Activated CD4-positive, alpha-beta T cell treated with anti-CD3 and anti-CD28 coated beads for 36 hours (primary cell): ENCODE data around the gene FARP1. TPM values are rescaled to one million over a fixed set of nuclear protein-coding genes. Genes with fewer than 3 reads are reported as not detected.

ENCODE experiments used
- ATAC-seq: fragments of 200-7000 bp; cut with Tn5 transposase; one replicate; pipeline ENCODE4 v1.10.0; 2021; ENCODE audit warnings: mild to moderate bottlenecking, moderate library complexity
- CTCF ChIA-PET: fragments of 350-600 bp; sonication (Branson Sonifier 250); formaldehyde crosslinking; loops from one replicate; lab custom pipeline; 2021; ENCODE audit warnings: antibody characterized with exemption; lab: Charles Lee
- POLR2A ChIA-PET: fragments of 350-600 bp; sonication (Branson Sonifier 250); formaldehyde crosslinking; loops from one replicate; lab custom pipeline; 2021; ENCODE audit warnings: antibody characterized with exemption, inconsistent platforms; lab: Charles Lee
- DNase-seq: peaks from one replicate; pipeline ENCODE4 v3.0.0-alpha.2; 2020
- H3K27ac Mint-ChIP-seq: one replicate; pipeline ENCODE4 v1.8.0; 2021; ENCODE audit warnings: mixed read lengths
- H3K27me3 Mint-ChIP-seq: one replicate; pipeline ENCODE4 v1.8.0; 2021; ENCODE audit warnings: mixed read lengths
- H3K36me3 Mint-ChIP-seq: one replicate; pipeline ENCODE4 v1.8.0; 2021; ENCODE audit warnings: low read depth, mixed read lengths
- H3K4me1 Mint-ChIP-seq: one replicate; pipeline ENCODE4 v1.8.0; 2021; ENCODE audit warnings: mixed read lengths
- H3K4me3 Mint-ChIP-seq: one replicate; pipeline ENCODE4 v1.8.0; 2021; ENCODE audit warnings: mild to moderate bottlenecking, moderate library complexity, mixed read lengths
- H3K9me3 Mint-ChIP-seq: one replicate; pipeline ENCODE4 v1.8.0; 2021; ENCODE audit warnings: low read depth, mixed read lengths
- intact Hi-C, 2 experiments: fragments of 100-400 bp; cut with DNase I in 1 of 2; cut with micrococcal nuclease in 1 of 2; formaldehyde crosslinking; loops; one replicate each; pipeline versions ENCODE4 v1.14.2 to v1.15.1; 2022 to 2024; cut with DNase I, micrococcal nuclease
- total RNA-seq, 2 experiments: library from RNA; stranded (reverse); gene quantifications; one replicate each; pipeline ENCODE4 v1.2.3, GENCODE V29; 2021

The FARP1 gene
- total RNA-seq, 2 experiments from 2014 or later = 0.25 to 0.40 TPM

DNA sequence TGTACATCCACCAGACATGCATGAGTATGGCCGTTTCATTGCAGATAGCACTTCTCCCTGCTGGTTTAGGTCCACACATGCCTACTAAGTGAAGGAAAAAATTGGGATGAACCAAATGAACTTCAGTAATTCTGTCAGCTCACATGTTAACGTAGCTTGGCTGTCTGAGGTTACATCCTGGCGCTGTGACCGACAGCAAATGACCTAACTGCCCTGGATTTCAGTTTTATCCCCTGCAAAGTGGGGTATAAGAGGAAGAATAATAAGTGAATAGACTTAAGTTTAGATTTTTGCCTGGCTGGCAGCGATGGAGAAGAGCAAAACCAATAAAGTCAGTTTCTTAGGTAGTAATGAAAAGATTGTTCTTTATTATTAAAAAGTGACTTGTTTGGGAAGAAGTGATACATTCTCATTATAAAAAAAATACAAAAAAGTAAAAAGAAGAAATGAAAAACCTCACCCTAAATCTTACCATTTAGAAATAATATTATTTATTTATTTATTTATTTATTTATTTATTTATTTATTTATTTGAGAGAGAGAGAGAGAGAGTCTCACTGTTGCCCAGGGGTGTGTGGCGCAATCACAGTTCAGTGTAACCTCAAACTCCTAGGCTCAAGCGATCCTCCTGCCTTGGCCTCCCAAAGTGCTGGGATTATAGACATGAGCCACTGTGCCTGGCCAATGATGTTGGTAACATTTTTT is 38.4 kb downstream of the FARP1 start:
- Mint-ChIP-seq H3K9me3 (no peaks in the 10 kb centered on the region), H3K36me3 (no peaks in the 10 kb centered on the region), H3K4me3 (no peak overlapping the region), H3K4me1 (no peaks in the 10 kb centered on the region), H3K27me3 (no peaks in the 10 kb centered on the region), H3K27ac (no peak overlapping the region)
- DNase-seq (no peak), ATAC-seq (no peak)
- intact Hi-C loops = no loop called here
- POLR2A ChIA-PET = no interaction called here
- CTCF ChIA-PET = no interaction called here

DNA sequence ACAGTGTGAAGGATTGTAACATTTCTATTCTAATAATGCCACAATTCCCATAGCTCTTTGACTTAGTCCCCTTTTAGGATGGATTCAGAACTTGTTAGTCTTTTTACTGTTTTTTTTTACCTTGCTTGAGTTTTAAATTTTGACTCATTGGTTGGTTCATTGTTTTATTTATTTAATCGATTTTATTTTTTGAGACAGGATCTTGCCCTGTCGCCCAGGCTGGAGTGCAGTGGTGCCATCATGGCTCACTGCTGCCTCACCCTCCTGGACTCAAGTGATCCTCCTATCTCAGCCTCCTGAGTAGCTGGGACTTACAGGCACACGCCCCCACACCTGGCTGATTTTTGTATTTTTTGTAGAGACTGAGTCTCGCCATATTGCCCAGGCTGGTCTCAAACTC is 39.3 kb downstream of the FARP1 start:
- Mint-ChIP-seq H3K27ac (no peak overlapping the region), H3K36me3 (no peaks in the 10 kb centered on the region), H3K27me3 (no peaks in the 10 kb centered on the region), H3K9me3 (no peaks in the 10 kb centered on the region), H3K4me3 (no peak overlapping the region), H3K4me1 (no peaks in the 10 kb centered on the region)
- ATAC-seq (no peak), DNase-seq (no peak)
- ChIA-PET CTCF (no interaction called here), POLR2A (no interaction called here)
- intact Hi-C loops = no loop called here

- intact Hi-C loops = no loop called here
- POLR2A ChIA-PET = no interaction called here
- no peaks in the 10 kb centered on the region for H3K9me3 Mint-ChIP-seq
- no peaks in the 10 kb centered on the region for H3K4me1 Mint-ChIP-seq
- CTCF ChIA-PET = no interaction called here
- DNase-seq (no peak), ATAC-seq (no peak)
- no peak overlapping the region for H3K4me3 Mint-ChIP-seq
- H3K27me3 Mint-ChIP-seq = no peaks in the 10 kb centered on the region
- no peak overlapping the region for H3K27ac Mint-ChIP-seq
- no peaks in the 10 kb centered on the region for H3K36me3 Mint-ChIP-seq
Observed at GRCh38 chr13:98182589-98182988, 39.7 kb downstream of the FARP1 start.

GRCh38 chr13:98184792-98185191 is 41.9 kb downstream of the FARP1 start:
- CTCF ChIA-PET = no interaction called here
- POLR2A ChIA-PET = no interaction called here
- Mint-ChIP-seq H3K9me3 (no peaks in the 10 kb centered on the region), H3K36me3 (no peaks in the 10 kb centered on the region), H3K27ac (no peak overlapping the region), H3K4me1 (no peaks in the 10 kb centered on the region), H3K4me3 (no peak overlapping the region), H3K27me3 (no peaks in the 10 kb centered on the region)
- intact Hi-C loops = no loop called here
- DNase-seq = no peak
- ATAC-seq = no peak

DNA sequence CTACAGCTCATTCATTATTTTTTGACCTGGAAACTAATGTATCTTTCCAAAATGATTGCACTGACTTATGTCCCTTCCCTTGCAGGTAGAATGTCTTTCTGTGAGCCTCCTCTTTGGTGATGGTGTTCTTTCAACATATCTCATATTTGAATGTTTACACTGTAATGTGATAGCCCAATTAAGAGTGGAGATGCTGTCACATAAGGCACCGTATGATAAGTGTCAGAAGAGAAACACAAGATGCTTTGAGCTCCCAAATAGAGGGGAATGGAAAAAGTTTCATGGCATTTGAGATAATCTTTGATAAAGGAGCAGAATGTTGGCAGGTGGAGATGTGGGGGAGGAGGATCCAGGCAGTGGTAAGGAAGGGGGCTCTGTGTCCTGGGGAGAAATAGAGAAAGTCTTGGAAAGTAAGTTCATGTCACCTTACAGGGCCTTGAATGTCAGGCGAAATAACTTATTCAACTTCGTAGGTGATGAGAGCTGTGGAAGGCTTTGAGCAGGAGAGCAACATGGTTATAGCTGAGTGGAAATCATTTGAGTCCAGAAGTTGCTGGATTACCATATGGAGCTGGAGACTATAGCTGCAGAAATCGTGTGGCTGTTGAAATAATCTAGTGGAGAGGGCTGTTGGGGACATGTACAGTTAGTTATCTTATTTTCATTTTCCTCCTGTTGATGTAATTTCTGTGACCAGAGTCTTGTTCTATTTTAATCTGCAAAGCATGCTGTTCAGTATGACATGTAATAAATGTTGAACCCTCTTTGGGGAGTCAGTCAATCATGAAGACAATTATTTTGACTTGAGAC is 44.5 kb downstream of the FARP1 start:
- POLR2A ChIA-PET = interaction anchor here (0.6 kb wide), 1 partner anchor 181 kb away, joined by 3 read pairs; no protein-coding TSS in a partner anchor
- H3K36me3 Mint-ChIP-seq = no peaks in the 10 kb centered on the region
- CTCF ChIA-PET = no interaction called here
- ATAC-seq = no peak
- H3K27ac Mint-ChIP-seq = no peak overlapping the region
- no peaks in the 10 kb centered on the region for H3K4me1 Mint-ChIP-seq
- no peaks in the 10 kb centered on the region for H3K9me3 Mint-ChIP-seq
- no peaks in the 10 kb centered on the region for H3K27me3 Mint-ChIP-seq
- intact Hi-C loops = no loop called here
- DNase-seq = no peak
- H3K4me3 Mint-ChIP-seq = no peak overlapping the region

GRCh38 chr13:98187965-98188261 is 45.0 kb downstream of the FARP1 start:
- no peak overlapping the region for H3K27ac Mint-ChIP-seq
- no peaks in the 10 kb centered on the region for H3K9me3 Mint-ChIP-seq
- H3K4me1 Mint-ChIP-seq = no peaks in the 10 kb centered on the region
- ATAC-seq (no peak), DNase-seq (no peak)
- POLR2A ChIA-PET = no interaction called here
- no peaks in the 10 kb centered on the region for H3K36me3 Mint-ChIP-seq
- CTCF ChIA-PET = no interaction called here
- intact Hi-C loops = no loop called here
- H3K27me3 Mint-ChIP-seq = no peaks in the 10 kb centered on the region
- H3K4me3 Mint-ChIP-seq = no peak overlapping the region

DNA sequence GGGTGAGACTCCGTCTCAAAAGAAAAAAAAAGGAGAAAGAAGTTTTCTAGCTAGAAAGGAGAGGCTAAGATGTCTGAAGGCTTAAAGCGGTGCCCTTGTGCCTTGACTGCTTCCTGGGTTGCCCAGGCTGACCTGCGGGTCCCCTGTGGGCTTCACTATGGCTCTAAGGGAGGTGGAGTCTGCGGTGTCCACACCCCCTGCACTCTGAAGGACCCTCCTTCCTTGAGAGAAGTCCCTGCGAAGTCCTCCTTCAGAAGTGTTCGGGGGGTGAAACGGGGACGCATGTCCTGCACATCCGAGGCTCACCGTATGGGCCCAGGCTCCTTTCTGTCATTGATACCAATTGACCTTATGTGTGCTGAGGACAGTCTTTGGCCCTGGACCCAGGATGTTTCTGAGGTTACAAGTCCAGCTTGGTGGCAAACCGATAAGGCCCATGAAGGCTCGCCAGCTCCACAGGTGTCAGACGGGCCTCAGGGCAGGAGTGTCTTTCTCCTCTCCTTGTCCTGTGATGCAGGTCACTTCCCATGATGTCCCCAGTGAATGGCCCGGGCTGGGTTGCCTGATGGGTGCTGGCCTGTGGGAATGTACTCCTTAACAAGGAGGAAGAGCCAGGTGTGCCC is 45.8 kb downstream of the FARP1 start:
- no peak overlapping the region for H3K27ac Mint-ChIP-seq
- no peaks in the 10 kb centered on the region for H3K27me3 Mint-ChIP-seq
- H3K4me1 Mint-ChIP-seq = no peaks in the 10 kb centered on the region
- POLR2A ChIA-PET = no interaction called here
- DNase-seq (no peak), ATAC-seq (no peak)
- CTCF ChIA-PET = interaction anchor here (0.6 kb wide), 1 partner anchor 256 kb away, joined by 3 read pairs; no protein-coding TSS in a partner anchor
- no peaks in the 10 kb centered on the region for H3K36me3 Mint-ChIP-seq
- intact Hi-C loops = no loop called here
- H3K9me3 Mint-ChIP-seq = no peaks in the 10 kb centered on the region
- no peak overlapping the region for H3K4me3 Mint-ChIP-seq

DNA sequence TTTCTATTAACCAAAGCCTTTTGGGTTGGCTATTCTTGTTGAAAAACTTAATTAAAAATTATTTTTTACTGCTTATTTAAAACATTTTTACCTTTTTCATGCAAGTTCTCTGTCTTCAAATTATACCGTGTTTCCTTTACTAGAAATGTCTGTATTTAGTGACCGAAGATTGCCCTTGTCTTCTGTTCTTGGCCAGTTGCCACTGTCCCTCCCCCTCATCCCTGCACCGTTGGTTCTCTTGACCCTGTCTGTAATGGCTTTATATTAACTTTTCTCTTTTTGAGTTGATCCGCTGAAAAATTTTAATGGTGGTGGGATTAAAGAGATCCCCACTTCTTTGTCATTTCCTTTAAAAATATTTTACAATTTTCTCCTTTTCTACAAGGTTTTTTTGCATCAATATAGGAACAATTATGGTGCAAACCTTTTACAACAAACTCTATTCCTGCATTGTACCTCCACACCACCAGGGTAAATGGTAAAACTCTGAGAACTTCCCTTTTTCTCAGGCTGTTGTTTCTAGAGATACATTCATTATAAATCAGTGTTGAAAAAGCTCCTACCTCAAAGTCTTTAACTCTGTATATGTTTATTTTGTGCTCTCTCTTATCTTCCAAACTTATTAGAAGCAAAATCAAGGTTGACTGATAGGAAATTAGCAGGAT is 47.1 kb downstream of the FARP1 start:
- Mint-ChIP-seq H3K27ac (no peak overlapping the region), H3K27me3 (no peaks in the 10 kb centered on the region), H3K4me1 (no peaks in the 10 kb centered on the region), H3K36me3 (no peaks in the 10 kb centered on the region), H3K4me3 (no peak overlapping the region), H3K9me3 (no peaks in the 10 kb centered on the region)
- CTCF ChIA-PET = interaction anchor here (1.1 kb wide), 1 partner anchor 17 kb away, joined by 3 read pairs; no protein-coding TSS in a partner anchor
- intact Hi-C loops = no loop called here
- ATAC-seq (no peak), DNase-seq (no peak)
- POLR2A ChIA-PET = no interaction called here

DNA sequence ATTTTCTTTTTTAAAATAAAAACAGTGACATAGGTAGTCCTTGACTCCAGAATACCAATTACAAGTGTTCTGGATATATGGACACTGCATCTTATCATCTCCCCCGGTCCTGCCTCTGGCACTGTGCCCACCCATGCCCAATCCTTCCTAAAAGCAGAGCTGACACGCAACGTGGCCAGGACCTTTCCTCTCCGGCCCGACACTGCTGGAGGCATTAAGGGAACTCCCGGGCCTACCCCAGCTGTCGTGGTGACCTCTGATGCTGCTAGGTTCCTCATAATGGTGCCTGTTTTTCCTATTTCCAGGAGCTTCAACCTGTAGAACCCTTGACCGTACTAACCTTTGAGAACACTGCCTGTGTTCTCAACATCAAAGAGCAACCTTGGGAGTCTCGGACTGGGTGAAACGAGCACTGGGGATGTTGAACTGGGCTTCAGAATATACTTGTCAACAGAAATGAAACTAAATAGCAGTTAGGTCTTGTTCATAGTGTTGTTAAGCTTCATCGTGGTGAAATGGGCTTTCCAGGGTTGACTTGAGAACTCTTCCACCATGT is 48.1 kb downstream of the FARP1 start:
- no peaks in the 10 kb centered on the region for H3K4me1 Mint-ChIP-seq
- no peak overlapping the region for H3K27ac Mint-ChIP-seq
- no peak overlapping the region for H3K4me3 Mint-ChIP-seq
- ATAC-seq (no peak), DNase-seq (no peak)
- POLR2A ChIA-PET = no interaction called here
- H3K36me3 Mint-ChIP-seq = no peaks in the 10 kb centered on the region
- H3K27me3 Mint-ChIP-seq = no peaks in the 10 kb centered on the region
- intact Hi-C loops = no loop called here
- CTCF ChIA-PET = no interaction called here
- no peaks in the 10 kb centered on the region for H3K9me3 Mint-ChIP-seq

DNA sequence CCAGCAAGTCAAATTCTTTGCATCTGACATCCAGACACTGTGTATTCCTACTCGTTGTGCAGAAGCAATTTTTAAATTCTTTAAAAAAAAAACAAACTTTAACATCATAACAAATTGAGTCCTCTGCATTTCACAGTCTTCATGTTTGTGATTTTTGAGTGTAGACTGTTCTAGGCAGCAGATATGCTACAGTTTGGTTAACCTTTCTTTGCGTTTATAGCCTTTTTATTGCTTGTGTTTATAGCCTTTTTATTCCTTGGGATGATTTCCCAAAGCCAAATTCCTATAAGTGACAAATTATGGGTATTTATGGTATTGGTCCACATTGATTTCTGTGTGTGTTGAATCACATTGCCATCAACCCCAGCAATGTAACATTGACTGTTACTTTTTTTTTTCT is 49.1 kb downstream of the FARP1 start:
- ChIA-PET CTCF (interaction anchor here (0.6 kb wide), 1 partner anchor 23 kb away, joined by 3 read pairs; no protein-coding TSS in a partner anchor), POLR2A (no interaction called here)
- Mint-ChIP-seq H3K36me3 (no peaks in the 10 kb centered on the region), H3K4me1 (no peaks in the 10 kb centered on the region), H3K9me3 (no peaks in the 10 kb centered on the region), H3K27ac (no peak overlapping the region), H3K4me3 (no peak overlapping the region), H3K27me3 (no peaks in the 10 kb centered on the region)
- ATAC-seq = no peak
- intact Hi-C loops = no loop called here
- DNase-seq = no peak

DNA sequence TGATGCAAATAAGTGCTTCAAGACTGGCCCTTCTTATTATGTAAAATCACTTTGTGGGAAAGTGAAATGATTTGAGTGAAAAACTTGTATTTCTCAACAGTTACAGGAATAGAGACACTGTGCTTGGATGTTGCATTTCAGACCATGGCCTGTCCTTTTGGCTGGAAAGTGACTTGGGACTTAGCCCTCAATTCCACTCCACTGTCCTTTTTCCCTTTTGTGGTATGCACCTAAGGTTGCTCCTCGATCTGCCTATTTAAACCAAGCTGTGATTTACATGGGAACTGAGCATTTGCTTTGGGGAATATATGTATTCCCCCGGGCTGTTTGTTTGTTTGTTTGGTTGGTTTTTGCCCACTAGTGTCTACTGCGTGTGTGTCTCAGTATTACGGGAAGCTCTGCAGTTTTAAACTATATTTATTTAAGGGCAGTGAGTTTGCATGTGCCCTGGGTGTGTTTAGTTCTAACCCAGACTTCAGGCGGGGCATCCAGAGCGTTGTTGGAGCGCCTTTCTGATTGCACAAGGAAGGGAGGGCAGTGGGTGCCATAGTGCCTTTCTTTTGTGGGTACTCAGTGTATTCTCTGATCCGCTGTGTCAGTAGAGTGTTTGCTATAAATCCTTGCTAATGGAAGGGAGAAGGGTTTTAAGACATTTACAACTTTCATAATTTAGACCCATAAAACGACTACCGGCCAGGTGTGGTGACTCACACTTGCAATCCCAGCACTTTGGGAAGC is 52.3 kb downstream of the FARP1 start:
- CTCF ChIA-PET = no interaction called here
- Mint-ChIP-seq H3K9me3 (no peaks in the 10 kb centered on the region), H3K4me3 (no peak overlapping the region), H3K4me1 (no peaks in the 10 kb centered on the region), H3K27ac (no peak overlapping the region), H3K27me3 (no peaks in the 10 kb centered on the region), H3K36me3 (no peaks in the 10 kb centered on the region)
- ATAC-seq (no peak), DNase-seq (no peak)
- POLR2A ChIA-PET = no interaction called here
- intact Hi-C loops = no loop called here
